Thymus (tissue), 11 donors: ENCODE results near the gene BDKRB2. TPM values are rescaled to one million over a fixed set of nuclear protein-coding genes. Genes with fewer than 3 reads are reported as not detected.

ENCODE experiments used
- DNase-seq, 9 donors: peaks; one replicate each; pipeline ENCODE4 v3.0.0-alpha.2; 2013; ENCODE audit warnings: low spot score in 9 of 9, low read depth in 6 of 9, missing footprints in 1 of 9
- H3K27ac ChIP-seq, 2 donors: one replicate each; pipeline ENCODE4 v1.5.1; 2013; ENCODE audit warnings: control low read depth in 1 of 2, low read depth in 1 of 2, low read length in 1 of 2, mild to moderate bottlenecking in 1 of 2, moderate library complexity in 1 of 2
- H3K27me3 ChIP-seq, 2 donors: one replicate each; pipeline ENCODE4 v1.5.1; 2013; ENCODE audit warnings: low read length in 1 of 2; ENCODE audit not compliant: control insufficient read depth in 2 of 2, insufficient read depth in 1 of 2
- H3K36me3 ChIP-seq, 2 donors: one replicate each; pipeline ENCODE4 v1.5.1; 2013; ENCODE audit warnings: low read length in 1 of 2, mild to moderate bottlenecking in 1 of 2, moderate library complexity in 1 of 2; ENCODE audit not compliant: control insufficient read depth in 2 of 2, insufficient read depth in 2 of 2
- H3K4me1 ChIP-seq, 2 donors: one replicate each; pipeline ENCODE4 v1.5.1; 2013; ENCODE audit warnings: low read length in 2 of 2; ENCODE audit not compliant: control insufficient read depth in 2 of 2, insufficient read depth in 2 of 2
- H3K4me3 ChIP-seq, 2 donors: one replicate each; pipeline ENCODE4 v1.5.1; 2013; ENCODE audit warnings: low read length in 2 of 2, control low read depth in 1 of 2, mild to moderate bottlenecking in 1 of 2
- H3K9me3 ChIP-seq, 2 donors: one replicate each; pipeline ENCODE4 v1.5.1; 2013; ENCODE audit warnings: low read length in 1 of 2, mild to moderate bottlenecking in 1 of 2; ENCODE audit not compliant: control insufficient read depth in 2 of 2, insufficient read depth in 1 of 2
- WGBS: extraction: QIAGEN DNeasy Blood & Tissue Kit; methylation state at CpG from one replicate; pipeline ENCODE4 v1.1.7; 2013; 5-methylcytosine and 5-hydroxymethylcytosine counted together
- polyA plus RNA-seq: library from polyadenylated mRNA; stranded (reverse); fragments of 200-250 nt; gene quantifications from one replicate; pipeline ENCODE4 v1.2.3, GENCODE V29; 2013
- total RNA-seq: library from RNA; stranded (reverse); fragments of 120-200 nt; gene quantifications from one replicate; pipeline ENCODE4 v1.2.4, GENCODE V29; 2013
- donor health status: healthy.

Gene BDKRB2
- total and polyA plus RNA-seq, 2 donors, result 1.1 to 1.7 TPM

DNA sequence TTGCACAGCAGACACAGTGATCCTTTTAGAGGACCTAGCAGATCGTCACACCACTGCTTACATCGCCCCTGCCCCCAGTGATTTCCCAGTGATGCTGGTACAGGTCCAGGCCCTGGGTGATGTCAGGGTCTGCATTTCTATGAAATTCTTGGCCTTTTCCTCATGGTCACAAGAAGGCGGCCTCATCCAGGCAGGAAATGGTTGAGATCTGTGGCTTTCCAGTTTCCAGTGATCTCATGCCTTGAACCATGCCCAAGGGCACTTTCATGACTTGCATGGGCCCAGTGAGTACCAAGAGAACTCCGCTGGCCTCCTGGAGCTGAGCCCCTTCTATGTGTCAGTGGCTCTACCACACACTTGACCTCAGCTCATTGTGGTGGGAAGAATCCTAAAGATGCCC lies 41.9 kb upstream of the BDKRB2 start:
- Histone ChIP-seq H3K36me3 (no peaks in the 10 kb centered on the region), H3K4me1 (no peaks in the 10 kb centered on the region), H3K27ac (no peak overlapping the region), H3K4me3 (no peak overlapping the region), H3K9me3 (no peaks in the 10 kb centered on the region), H3K27me3 (no peaks in the 10 kb centered on the region)
- 90% methylated on average over 4 of the region's 4 CpGs for WGBS
- no peak for DNase-seq

DNA sequence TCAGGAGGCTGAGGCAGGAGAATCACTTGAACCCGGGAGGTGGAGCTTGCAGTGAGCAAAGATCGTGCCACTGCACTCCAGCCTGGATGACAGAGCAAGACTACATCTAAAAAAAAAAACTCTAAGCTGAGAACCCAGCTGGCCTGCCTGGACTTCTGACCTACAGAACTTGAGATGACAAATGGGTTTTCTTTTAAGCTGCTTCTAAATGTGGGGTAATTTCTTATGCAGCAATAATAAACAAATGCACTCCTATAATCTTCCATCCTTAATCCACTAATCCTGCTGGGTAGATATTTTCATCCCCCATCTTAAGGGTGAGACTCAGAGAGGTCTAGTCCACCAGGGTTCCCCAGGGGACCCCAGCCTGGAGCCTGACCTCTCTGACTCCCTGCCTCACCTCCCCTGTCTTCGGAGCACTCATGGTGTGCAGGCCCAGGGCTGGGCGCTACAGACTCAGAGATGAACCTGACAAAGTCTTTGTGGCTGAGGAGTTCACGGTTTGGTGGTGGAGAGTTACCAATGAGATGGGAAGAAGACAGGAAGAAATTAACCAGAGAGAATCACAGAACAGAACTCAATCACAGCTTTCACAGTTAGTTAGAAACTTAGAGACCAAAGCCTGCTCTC lies 39.7 kb upstream of the BDKRB2 start:
- H3K9me3 ChIP-seq, result no peaks in the 10 kb centered on the region
- H3K27ac ChIP-seq, result no peak overlapping the region
- H3K27me3 ChIP-seq, result no peaks in the 10 kb centered on the region
- WGBS, result 90% methylated on average over 5 of the region's 5 CpGs
- H3K4me3 ChIP-seq, result no peak overlapping the region
- no peaks in the 10 kb centered on the region for H3K4me1 ChIP-seq
- no peaks in the 10 kb centered on the region for H3K36me3 ChIP-seq
- no peak for DNase-seq

DNA sequence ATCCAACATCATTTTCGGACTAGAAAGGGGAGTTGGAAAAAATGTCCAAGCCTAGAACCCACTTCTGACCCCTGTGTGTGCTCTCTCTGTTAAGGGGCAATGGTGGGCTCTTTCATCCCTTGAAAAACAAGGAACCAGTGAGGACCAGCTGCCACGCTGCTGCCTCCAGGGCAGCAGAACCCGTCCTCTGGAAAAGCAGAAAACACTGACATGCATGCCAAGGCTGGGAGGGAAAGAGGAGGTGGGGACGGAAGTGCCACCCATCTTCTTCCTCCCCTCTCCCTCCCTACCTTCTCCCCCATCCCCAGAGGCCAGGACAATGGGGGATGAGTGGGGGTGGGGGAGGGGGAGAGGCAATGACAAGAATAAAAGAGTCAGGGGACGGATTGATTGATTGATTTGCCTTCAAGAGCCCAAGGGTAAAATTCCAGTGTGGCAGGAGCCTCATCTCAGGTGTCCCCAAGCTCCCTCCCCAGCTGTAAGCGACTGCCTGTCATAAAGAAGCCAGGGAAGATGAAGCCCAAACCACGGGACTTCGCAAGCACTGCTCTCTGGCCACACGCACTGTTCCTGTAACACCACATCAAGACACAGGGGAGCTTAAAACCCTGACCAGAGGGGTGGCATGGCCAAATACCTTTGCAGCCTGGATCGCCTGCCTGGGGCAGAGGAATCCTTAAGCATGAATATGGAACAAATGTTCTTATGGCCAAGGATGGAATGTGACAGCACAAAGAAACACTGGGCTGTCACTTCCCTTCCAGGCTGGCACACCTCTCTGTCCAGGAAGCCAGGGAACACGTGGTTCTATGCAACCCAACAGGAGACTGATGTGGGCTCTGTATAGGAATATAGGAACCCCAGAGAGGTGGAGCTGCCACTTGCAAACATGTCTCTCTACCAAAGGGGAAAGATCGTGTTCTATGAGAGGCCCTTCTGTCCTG lies 38.9 kb upstream of the BDKRB2 start:
- no peaks in the 10 kb centered on the region for H3K36me3 ChIP-seq
- 74% methylated on average over 12 of the region's 12 CpGs for WGBS
- no peaks in the 10 kb centered on the region for H3K4me1 ChIP-seq
- no peak for DNase-seq
- no peaks in the 10 kb centered on the region for H3K9me3 ChIP-seq
- H3K4me3 ChIP-seq, result no peak overlapping the region
- no peak overlapping the region for H3K27ac ChIP-seq
- H3K27me3 ChIP-seq, result no peaks in the 10 kb centered on the region

DNA sequence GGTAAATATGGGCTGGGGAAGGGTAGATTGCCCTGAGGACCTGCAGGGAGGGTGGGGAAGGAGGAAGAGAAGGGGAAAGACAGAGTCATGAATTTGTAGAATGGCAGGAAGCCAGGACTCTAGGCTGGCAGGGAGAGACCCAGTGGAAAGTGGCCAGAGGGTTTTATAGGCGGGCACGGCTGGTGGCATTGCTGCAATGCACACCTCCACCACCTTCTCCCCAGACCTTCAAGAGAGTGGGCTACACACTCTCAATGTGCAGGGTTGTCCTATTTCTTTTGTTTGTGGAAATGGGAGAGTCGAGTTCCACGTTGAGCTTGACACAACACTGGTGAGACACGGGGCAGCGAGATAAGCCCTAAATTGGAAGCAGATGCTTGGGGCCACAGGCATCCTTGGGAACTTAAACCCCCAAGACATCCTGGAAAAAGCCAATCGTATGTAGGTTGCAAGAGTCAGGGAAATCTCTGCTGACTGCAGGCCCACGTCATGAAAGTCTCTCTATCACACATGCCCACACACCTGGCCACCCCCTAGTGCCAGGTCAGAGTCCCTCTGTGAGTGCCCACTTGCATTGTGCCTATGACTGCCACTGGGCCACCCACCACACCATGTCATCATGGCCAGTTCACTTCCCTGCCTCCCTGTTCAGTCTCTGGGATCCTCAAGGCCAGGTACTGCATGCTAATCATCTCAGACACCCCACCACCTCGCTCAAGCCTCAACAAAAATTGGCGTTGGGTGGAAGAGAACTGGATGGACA lies 38.0 kb upstream of the BDKRB2 start:
- Histone ChIP-seq H3K4me1 (no peaks in the 10 kb centered on the region), H3K27me3 (no peaks in the 10 kb centered on the region), H3K36me3 (no peaks in the 10 kb centered on the region), H3K9me3 (no peaks in the 10 kb centered on the region), H3K4me3 (no peak overlapping the region), H3K27ac (no peak overlapping the region)
- no peak for DNase-seq
- 90% methylated on average over 10 of the region's 10 CpGs for WGBS

DNA sequence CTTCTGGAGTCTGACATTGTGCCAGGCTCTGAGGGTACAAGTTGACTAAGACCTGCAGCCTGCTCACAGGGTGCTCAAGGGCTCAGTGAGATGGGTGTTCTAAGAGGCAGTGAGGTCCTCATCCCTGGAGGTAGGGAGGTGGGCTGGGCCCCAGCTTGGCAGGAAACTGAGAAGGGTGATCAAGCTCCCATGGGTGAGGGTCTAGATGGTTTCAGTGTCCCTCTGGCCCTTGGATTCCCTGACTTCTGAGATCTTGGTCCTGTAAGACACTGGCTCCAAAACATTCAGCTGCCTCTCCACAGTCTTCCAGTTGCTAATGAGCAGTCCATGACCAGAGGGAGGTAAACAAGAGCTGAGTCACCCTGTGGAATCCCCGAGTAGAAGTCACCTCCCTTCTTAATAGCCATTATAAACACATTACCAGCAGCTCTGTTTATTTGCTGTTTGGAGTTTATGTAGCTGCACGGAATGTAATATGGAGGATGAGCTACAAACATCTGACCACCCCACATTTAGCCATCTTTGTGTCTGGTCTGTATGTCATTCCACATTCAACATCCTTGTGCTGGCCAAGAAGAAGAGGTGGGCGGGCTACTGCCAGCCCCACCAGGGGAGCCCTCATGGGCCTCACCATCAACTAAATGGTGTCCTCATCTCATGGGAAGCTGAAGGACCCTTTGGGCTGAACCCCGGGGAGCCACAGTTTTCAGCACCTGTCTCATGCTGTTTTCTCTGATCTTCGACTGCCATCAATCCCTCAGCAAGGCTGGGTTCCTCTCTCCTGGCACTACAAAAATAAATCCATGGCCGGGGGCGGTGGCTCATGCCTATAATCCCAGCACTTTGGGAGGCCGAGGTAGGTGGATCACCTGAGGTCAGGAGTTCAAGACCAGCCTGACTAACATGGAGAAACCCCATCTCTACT lies 37.2 kb upstream of the BDKRB2 start:
- H3K27me3 ChIP-seq, result no peaks in the 10 kb centered on the region
- H3K4me3 ChIP-seq, result no peak overlapping the region
- no peaks in the 10 kb centered on the region for H3K4me1 ChIP-seq
- 82% methylated on average over 8 of the region's 8 CpGs for WGBS
- DNase-seq, result no peak
- no peaks in the 10 kb centered on the region for H3K36me3 ChIP-seq
- no peaks in the 10 kb centered on the region for H3K9me3 ChIP-seq
- H3K27ac ChIP-seq, result no peak overlapping the region

DNA sequence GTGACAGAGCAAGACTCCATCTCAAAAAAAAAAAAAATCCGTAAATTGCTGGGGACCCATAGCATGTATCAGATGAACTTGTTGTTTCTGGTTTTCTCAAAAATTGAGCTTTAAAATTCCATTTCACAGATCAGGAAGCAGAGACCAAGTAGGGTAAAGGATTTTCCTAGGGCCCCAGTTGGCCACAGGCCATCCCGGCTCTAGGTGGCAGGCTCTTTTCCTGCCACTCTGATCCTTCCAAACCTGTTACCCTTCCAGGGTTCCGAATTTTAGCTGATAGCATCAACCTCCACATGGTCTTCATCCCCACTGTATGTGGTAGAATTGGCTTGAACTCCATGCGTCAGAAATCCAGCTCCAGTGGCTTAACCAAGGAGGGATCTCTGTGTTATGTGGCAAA lies 36.1 kb upstream of the BDKRB2 start:
- WGBS, result 93% methylated on average over 4 of the region's 4 CpGs
- Histone ChIP-seq H3K9me3 (peaks cover 0 to 2% of the 10 kb centered on the region in 2 donors), H3K27ac (no peak overlapping the region), H3K4me3 (no peak overlapping the region), H3K27me3 (no peaks in the 10 kb centered on the region), H3K4me1 (no peaks in the 10 kb centered on the region), H3K36me3 (no peaks in the 10 kb centered on the region)
- DNase-seq, result no peak

DNA sequence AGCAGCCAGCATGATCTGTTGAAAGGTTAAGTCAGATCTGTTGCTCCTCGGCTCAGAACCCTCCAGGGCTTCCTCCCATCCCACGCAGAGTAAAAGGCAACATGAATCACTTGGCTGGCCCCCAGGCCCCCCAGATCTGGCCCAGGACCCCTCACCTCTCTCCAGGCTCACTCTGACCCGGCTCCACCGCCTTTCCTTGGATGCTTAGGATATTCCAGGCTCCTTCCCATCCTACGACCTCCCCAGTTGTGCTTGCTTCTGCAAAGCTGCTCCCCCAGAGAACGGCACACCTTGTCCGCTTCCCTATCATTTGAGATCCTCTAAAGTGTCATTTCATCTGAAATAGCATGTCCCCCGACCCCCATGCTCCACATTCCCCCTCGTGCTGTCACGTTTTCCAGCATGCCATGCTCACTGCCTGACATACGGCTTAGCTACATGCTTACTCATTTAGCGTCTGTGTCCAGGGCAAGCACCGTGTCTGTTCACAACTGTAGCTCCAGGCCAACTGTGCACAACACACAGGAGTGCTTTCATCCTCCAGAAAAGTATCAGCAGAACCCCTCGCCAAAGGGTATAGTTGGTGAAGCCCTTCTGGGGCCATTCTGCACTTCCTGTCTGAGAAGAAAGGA lies 33.6 kb upstream of the BDKRB2 start:
- no peaks in the 10 kb centered on the region for H3K36me3 ChIP-seq

More for the DNA sequence above, 33.6 kb upstream of the BDKRB2 start:
- WGBS, result 79% methylated on average over 14 of the region's 14 CpGs
- DNase-seq, result no peak
- Histone ChIP-seq H3K4me1 (no peaks in the 10 kb centered on the region), H3K27ac (no peak overlapping the region), H3K27me3 (no peaks in the 10 kb centered on the region), H3K9me3 (peaks cover 0 to 2% of the 10 kb centered on the region in 2 donors), H3K4me3 (no peak overlapping the region)
